Vagina (tissue), 2 donors: ENCODE data around the gene RYR3. TPM values are rescaled to one million over a fixed set of nuclear protein-coding genes. Genes with fewer than 3 reads are reported as not detected.

Source experiments
- DNase-seq, 2 donors: peaks; one replicate each; pipeline ENCODE4 v3.0.0-alpha.2; 2017; ENCODE audit errors: extremely low spot score in 2 of 2
- H3K27ac ChIP-seq: fragments of 200-600 bp; sonication (generic); one replicate; pipeline ENCODE4 v1.5.1; 2019
- H3K27me3 ChIP-seq: fragments of 200-600 bp; sonication (generic); one replicate; pipeline ENCODE4 v1.5.1; 2019
- H3K36me3 ChIP-seq, 2 donors: fragments of 200-600 bp; sonication (generic); one replicate each; pipeline ENCODE4 v1.5.1; 2017 to 2019
- H3K4me1 ChIP-seq: fragments of 200-600 bp; sonication (generic); one replicate; pipeline ENCODE4 v1.5.1; 2019
- H3K4me3 ChIP-seq, 2 donors: fragments of 200-600 bp; sonication (generic); 1 replicate in 1 of 2; 2 replicates in 1 of 2; pipeline ENCODE4 v1.5.1; 2016 to 2019
- H3K9me3 ChIP-seq: fragments of 200-600 bp; sonication (generic); one replicate; pipeline ENCODE4 v1.5.1; 2019
- POLR2A ChIP-seq, 2 donors: fragments of 450-650 bp; IDR thresholded peaks; one replicate each; pipeline ENCODE4 v1.6.1; 2017; ENCODE audit warnings: antibody characterized with exemption in 2 of 2, mild to moderate bottlenecking in 2 of 2, moderate library complexity in 2 of 2
- POLR2AphosphoS5 ChIP-seq, 2 donors: sonication (generic); formaldehyde crosslinking; IDR thresholded peaks; one replicate each; pipeline ENCODE4 v1.9.0; 2017; ENCODE audit warnings: antibody characterized with exemption in 2 of 2, mild to moderate bottlenecking in 2 of 2, low read depth in 1 of 2; ENCODE audit not compliant: insufficient read depth in 1 of 2
- intact Hi-C: fragments of 100-400 bp; cut with DNase I; formaldehyde crosslinking; loops from one replicate; pipeline ENCODE4 v1.15.1; 2023
- total RNA-seq: library from RNA; depleted of rRNA; stranded (reverse); fragments of >200 nt; gene quantifications from one replicate; pipeline ENCODE4 v1.2.3, GENCODE V29; 2016
- TF ChIP-seq, protein P1 (sequence below), 3 experiments: fragments of 450-650 bp in 2 of 3; fragments of 200-600 bp in 1 of 3; sonication (generic) in 1 of 3; IDR thresholded peaks; one replicate each; pipeline ENCODE4 v1.5.1; 2017 to 2019; ENCODE audit warnings: antibody characterized with exemption in 3 of 3, mild to moderate bottlenecking in 2 of 3, moderate library complexity in 2 of 3

Gene RYR3
- total RNA-seq, 1 donor from 2014 or later: 16.5 TPM

DNA sequence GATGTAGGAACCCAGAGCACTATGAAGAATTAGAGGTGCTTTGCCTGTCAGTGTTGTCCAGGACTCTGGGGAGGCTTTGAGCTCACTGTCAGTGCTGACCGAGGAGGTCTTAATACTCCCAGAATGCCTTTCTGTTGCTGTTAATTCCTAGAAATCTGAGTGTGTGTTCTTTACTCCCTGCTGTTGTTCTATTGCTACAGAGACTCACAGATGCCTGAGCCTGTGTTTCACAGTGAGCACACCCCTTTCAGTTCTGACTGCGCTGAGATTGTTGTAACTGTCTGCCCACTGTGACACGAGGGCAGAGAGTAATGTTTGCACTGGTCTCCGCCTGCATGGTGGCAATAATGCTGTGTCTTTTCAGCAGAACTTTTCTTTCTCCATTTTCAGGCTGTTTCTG is 162.9 kb downstream of the RYR3 start:
- H3K4me1 ChIP-seq: no peaks in the 10 kb centered on the region
- H3K9me3 ChIP-seq: no peaks in the 10 kb centered on the region
- DNase-seq: no peak
- H3K27me3 ChIP-seq: no peaks in the 10 kb centered on the region
- no peak overlapping the region for H3K27ac ChIP-seq
- no peak overlapping the region for H3K4me3 ChIP-seq
- TF ChIP-seq, protein P1, sequence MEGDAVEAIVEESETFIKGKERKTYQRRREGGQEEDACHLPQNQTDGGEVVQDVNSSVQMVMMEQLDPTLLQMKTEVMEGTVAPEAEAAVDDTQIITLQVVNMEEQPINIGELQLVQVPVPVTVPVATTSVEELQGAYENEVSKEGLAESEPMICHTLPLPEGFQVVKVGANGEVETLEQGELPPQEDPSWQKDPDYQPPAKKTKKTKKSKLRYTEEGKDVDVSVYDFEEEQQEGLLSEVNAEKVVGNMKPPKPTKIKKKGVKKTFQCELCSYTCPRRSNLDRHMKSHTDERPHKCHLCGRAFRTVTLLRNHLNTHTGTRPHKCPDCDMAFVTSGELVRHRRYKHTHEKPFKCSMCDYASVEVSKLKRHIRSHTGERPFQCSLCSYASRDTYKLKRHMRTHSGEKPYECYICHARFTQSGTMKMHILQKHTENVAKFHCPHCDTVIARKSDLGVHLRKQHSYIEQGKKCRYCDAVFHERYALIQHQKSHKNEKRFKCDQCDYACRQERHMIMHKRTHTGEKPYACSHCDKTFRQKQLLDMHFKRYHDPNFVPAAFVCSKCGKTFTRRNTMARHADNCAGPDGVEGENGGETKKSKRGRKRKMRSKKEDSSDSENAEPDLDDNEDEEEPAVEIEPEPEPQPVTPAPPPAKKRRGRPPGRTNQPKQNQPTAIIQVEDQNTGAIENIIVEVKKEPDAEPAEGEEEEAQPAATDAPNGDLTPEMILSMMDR (IDR thresholded peaks at IDR 0.05): no peak
- TF ChIP-seq POLR2A (IDR thresholded peaks at IDR 0.05) (no peak), POLR2AphosphoS5 (IDR thresholded peaks at IDR 0.05; ENCODE audit: insufficient read depth in 1 of 2, low read depth in 1 of 2) (no peak)
- H3K36me3 ChIP-seq: no peaks in the 10 kb centered on the region
- intact Hi-C loops: no loop called here

DNA sequence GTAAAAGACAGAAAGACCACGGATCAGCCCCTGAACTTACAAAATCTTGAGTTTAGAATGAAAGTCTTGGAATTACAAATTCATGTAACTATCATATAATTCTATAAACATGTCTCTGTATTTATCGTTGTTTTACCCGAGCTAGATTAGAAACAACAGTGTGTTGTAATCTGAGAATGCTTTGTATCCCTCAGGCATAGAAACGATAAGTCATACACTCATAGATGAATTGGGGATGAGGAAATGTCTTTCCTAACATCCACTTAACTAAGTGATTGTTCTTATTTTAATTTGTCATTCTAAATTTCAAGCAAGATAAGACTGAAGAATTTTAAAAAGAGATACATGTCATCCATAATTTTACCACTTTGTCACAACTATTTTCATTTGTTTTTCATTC is 165.3 kb downstream of the RYR3 start:
- H3K36me3 ChIP-seq: no peaks in the 10 kb centered on the region
- H3K4me1 ChIP-seq: no peaks in the 10 kb centered on the region
- H3K27ac ChIP-seq: no peak overlapping the region
- H3K9me3 ChIP-seq: no peaks in the 10 kb centered on the region
- TF ChIP-seq, protein P1 (IDR thresholded peaks at IDR 0.05): no peak
- TF ChIP-seq POLR2A (IDR thresholded peaks at IDR 0.05) (no peak), POLR2AphosphoS5 (IDR thresholded peaks at IDR 0.05; ENCODE audit: insufficient read depth in 1 of 2, low read depth in 1 of 2) (no peak)
- no peak overlapping the region for H3K4me3 ChIP-seq
- no peak for DNase-seq
- intact Hi-C loops: no loop called here
- no peaks in the 10 kb centered on the region for H3K27me3 ChIP-seq

DNA sequence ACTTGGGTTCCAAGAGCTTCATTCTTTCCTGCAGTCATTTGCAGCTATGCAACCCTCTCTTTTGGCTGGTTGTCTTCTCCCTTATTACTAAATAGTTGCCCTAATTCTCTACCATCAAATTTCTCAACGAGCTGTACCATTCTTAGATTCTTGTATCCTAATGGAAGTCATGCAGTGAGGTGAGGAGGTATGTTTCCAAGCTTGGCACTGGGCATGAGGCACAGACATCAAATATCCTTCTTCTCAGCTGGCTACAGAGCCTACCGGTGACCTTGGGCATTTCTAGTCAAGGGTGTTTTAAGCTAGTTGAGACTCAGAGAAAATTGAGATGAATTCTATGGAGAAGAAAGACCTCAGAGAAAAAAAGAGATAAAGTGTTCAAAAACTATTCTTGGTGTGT is 166.1 kb downstream of the RYR3 start:
- Histone ChIP-seq H3K27ac (no peak overlapping the region), H3K9me3 (no peaks in the 10 kb centered on the region), H3K36me3 (no peaks in the 10 kb centered on the region), H3K4me1 (no peaks in the 10 kb centered on the region), H3K27me3 (no peaks in the 10 kb centered on the region), H3K4me3 (no peak overlapping the region)
- intact Hi-C loops: no loop called here
- no peak for TF ChIP-seq POLR2A (IDR thresholded peaks at IDR 0.05)
- no peak for TF ChIP-seq POLR2AphosphoS5 (IDR thresholded peaks at IDR 0.05; ENCODE audit: insufficient read depth in 1 of 2, low read depth in 1 of 2)
- TF ChIP-seq, protein P1 (IDR thresholded peaks at IDR 0.05): no peak
- no peak for DNase-seq

DNA sequence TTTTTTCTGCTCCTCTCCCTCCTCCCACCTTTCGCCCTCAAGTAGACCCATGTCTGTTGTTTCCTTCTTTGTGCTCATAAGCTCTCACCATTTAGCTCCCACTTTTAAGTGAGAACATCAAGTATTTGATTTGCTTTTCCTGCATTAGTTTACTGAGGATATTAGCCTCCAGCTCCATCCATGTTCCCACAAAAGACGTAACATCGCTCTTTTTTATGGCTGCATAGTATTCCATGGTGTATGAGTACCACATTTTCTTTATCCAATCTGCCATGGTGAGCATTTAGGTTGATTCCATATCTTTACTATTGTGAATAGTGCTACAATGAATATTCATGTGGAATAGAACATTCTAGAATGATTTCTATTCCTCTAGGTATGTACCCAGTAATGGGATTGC is 178.6 kb downstream of the RYR3 start:
- H3K9me3 ChIP-seq: no peaks in the 10 kb centered on the region
- TF ChIP-seq, protein P1 (IDR thresholded peaks at IDR 0.05): no peak
- TF ChIP-seq POLR2AphosphoS5 (IDR thresholded peaks at IDR 0.05; ENCODE audit: insufficient read depth in 1 of 2, low read depth in 1 of 2) (no peak), POLR2A (IDR thresholded peaks at IDR 0.05) (no peak)
- DNase-seq: no peak
- H3K27me3 ChIP-seq: no peaks in the 10 kb centered on the region
- no peaks in the 10 kb centered on the region for H3K4me1 ChIP-seq
- H3K27ac ChIP-seq: no peak overlapping the region
- no peaks in the 10 kb centered on the region for H3K36me3 ChIP-seq
- H3K4me3 ChIP-seq: no peak overlapping the region
- intact Hi-C loops: no loop called here

DNA sequence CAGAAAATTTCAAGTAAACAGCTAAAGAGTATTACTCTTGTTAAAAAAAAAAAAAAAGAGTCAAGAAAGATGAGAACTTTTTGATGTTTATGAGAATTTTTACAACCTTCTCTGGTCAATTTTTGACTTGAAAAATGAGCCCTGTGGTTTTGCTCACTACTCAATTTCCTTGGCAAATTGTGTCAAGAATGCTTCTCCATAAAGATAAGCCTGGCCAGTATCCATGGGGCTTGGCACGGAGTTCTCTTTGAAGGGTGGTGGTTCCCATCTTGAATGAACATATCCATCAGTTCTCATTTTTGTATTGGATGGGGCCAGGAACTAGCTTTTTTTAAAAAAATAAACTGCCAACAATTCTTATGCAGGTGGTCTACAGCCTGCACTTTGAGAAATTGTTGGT is 179.9 kb downstream of the RYR3 start:
- DNase-seq: no peak
- TF ChIP-seq, protein P1 (IDR thresholded peaks at IDR 0.05): no peak
- TF ChIP-seq POLR2AphosphoS5 (IDR thresholded peaks at IDR 0.05; ENCODE audit: insufficient read depth in 1 of 2, low read depth in 1 of 2) (no peak), POLR2A (IDR thresholded peaks at IDR 0.05) (no peak)
- intact Hi-C loops: no loop called here

More for the DNA sequence above, 179.9 kb downstream of the RYR3 start:
- Histone ChIP-seq H3K27ac (no peak overlapping the region), H3K4me1 (no peaks in the 10 kb centered on the region), H3K27me3 (no peaks in the 10 kb centered on the region), H3K9me3 (no peaks in the 10 kb centered on the region), H3K36me3 (no peaks in the 10 kb centered on the region), H3K4me3 (no peak overlapping the region)
